HG03139 (cell line): ENCODE data around the gene ABHD17B.
"Not testable (repeated sequence)": the region's sequence is repeated elsewhere in the genome, so short reads cannot be mapped to it uniquely, and the experiment has no call there.

Source experiments
- ATAC-seq: cut with Tn5 transposase; IDR thresholded peaks from one replicate; pipeline ENCODE4 v1.9.1; 2021; ENCODE audit not compliant: unreplicated experiment

ABHD17B gene

DNA sequence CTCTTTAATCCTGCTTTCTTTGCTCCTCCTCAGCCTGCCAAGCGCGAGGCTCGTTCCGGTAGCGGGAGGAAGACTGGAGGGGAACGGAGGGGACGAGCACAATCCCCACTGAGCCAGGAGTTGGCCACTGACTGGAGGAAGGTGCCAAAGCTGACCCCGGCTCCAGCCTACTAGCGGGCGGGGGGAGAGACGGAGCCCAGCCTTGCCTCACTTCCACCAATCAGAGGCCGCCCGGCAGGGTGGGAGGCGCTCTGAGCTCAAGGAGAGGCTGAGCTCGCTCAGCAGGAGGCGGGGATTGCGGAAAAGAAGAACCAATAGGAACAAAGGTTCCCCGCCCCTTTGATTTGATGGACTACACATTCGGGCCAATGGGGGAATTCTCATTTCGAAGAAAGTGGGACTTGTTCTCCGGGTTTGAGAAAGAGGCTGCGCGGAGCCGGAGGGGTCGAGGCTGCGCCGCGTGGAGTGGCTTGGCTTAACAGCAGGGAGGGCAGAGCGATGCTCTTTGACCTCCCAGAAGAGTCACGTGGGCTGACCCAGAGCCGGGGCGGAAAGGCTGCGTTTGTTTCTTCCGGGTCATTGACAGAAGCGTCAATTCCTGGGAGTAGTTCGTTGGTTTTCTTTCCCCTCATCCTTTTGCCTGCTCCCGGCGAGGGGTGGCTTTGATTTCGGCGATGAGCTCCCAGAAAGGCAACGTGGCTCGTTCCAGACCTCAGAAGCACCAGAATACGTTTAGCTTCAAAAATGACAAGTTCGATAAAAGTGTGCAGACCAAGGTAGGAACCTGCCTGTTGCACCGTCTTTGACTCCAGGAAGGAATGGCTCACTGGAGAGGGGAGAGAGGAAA, at the start of gene ABHD17B, which contains the start of gene C9orf85:
ABHD17B (minus strand) TSS at position 133 of the 847 bp plus-strand sequence. CDS start 36,113 bp downstream, outside the sequence.
C9orf85 (plus strand) TSS at position 579 of the 847 bp plus-strand sequence; CDS start at position 675, 96 bp downstream.
- ATAC-seq = peak; percentile 91

DNA sequence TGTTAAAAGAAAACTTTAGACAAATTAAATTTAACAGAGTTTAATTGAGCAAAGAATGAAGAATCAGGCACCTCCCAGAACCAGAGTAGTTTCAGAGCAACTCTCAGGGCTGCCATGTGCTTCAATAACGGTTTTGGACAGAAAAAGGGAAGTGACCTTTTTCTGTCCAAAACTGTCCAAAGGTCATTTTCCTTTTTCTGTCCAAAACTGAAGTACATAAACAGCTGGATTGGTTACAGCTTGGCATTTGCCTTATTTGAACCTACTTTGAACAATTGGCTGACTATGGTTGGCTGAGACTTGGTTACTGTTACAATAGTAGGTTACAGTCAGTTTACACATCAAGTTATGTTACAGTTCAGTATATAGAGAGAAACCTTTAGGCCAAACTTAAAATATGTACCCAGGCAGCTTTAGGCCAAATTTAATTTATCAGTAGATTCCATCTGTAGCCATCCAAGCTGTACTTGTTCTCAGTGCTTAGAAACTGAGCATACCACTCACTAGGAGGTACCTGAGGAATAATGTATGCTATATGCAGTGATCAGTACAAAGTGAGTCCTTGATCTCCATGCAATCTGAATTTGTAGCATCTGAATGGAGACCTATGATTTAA, 44.4 kb upstream of the ABHD17B start:
- no peak for ATAC-seq

DNA sequence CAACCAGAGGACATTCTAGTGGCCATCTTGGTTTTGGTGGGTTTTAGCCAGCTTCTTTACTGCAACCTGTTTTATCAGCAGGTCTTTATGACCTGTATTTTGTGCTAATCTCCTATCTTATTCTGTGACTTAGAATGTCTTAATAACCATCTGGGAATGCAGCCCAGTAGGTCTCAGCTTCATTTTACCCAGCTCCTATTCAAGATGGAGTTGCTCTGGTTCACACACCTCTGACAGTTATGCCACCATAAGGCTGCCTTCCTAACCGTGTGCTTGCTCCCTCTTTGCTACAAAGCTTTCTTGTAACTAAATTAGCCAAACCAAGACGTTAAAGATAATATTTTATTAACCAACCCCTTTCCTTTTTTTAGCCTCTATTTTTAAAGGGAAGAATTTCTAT, 43.7 kb upstream of the ABHD17B start:
- ATAC-seq = not testable (repeated sequence)

DNA sequence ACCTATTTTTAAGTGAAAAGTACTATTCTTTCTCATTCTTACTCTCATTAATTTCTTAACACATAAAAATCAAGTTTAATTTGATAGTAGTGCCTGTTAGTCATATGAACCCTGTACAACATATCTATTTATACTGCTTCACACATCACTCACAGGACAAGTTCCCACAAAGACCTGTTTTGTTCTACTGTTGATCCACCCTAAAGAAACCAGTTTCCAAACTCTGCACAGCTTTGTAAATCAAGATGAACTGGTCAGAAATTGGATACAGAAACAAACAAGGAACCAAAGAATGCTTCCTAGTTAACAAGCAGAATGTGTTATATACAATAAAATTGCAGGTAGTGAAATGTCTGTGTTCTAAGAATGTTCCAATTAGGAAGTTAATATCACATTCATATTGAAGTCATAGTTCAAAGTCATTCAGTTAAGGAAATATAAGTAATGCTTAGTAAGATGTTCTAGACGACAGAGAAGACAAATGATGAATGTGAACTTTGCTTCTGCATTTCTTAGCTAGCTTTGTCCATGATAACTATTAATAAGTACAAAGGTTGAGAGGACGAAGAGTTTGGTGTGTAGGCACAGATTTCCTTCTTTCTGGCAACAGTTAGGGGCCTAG, 33.9 kb upstream of the ABHD17B start:
- ATAC-seq = no peak

DNA sequence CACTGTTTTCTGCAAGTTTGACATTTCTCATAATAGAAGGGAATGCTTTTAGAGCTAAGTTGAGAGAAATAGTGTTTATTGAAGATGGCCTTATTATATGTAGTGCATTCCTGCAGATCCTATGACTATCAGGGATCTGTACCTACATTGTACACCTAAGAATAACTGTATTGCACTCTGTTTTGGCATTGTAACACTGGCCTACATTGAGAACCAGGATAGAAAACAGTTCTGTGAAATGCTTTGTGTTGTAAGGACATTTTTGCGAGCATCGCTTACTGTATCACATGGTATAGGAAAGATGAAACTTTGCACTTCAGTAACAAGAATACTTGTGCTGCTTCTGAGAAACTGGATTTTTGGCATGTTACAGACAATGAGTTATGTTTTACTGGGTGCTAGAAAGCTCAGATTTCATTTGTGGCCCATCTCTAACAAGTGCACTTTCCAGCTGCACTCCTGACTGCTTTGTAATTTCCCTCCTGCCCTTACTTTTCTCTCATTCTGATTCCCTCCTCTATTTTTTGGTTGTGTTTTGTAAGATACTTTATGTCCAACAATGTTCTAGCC, 31.1 kb upstream of the ABHD17B start:
- ATAC-seq = no peak

DNA sequence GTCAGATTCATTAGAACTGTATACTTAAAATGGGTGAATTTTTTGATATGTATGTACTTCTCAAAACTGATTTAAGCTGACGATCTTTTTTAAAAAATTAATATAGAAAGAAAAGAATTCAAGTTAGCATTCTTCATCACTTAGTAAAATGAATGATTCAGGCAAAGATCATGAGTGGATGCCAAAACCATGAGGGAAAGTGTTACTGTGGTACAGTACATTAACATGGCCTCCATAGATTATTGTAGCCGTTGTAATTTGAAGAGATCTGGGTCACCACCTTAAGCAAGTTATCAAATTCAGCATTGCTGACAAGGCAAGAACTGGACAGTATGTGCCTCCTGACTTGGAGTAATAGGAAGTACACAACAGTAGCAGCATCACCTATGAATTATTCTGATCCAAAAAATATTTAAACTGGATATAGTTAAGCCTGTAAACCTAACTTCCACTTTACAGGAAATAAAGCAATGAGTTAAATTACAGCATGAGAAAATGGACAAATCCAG, 30.1 kb upstream of the ABHD17B start:
- no peak for ATAC-seq

DNA sequence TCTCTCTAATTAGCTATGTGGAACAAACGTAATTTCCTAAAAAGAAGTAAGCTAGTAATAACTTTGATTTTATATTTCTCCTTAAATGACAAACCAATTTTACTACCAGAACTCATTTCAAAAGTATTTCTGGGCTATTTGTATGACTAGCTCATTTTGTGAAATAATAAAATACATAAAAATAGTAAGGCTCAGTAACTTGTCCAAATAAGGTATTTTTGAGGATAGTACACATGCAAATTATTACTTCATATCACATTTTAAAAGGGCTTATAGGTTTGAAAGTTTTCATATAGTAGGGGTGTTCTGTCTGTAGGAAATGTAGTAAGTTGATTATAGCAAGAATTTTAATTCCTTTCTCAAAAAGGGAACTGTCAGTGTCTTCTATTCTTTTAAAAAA, 26.9 kb upstream of the ABHD17B start:
- no peak for ATAC-seq

DNA sequence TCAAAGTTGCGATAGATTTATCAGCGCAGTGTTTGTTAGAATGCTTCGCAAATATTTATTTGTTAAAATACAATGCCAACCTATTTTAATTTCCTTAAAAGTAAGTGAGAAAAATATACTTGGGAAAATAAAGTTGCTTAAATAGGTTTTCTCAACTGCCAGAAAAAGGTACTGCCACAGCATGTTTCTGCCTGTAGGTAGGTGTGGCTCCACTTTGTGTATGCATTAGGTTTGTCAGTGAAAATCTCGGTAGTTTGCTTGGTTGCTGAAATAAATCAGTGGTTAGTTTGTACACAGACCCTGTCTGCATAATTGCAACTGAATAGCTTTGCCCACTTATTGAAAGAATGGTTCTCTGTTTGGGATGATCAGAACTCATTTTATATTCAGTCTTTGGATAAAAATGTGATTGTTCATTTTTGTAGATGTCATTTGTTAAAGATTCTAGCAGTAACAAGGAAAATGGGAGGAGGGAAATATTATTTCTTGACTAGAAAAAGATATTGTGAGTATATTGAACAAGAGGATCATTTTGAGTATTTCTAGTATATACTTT, 26.2 kb upstream of the ABHD17B start:
- ATAC-seq = no peak

DNA sequence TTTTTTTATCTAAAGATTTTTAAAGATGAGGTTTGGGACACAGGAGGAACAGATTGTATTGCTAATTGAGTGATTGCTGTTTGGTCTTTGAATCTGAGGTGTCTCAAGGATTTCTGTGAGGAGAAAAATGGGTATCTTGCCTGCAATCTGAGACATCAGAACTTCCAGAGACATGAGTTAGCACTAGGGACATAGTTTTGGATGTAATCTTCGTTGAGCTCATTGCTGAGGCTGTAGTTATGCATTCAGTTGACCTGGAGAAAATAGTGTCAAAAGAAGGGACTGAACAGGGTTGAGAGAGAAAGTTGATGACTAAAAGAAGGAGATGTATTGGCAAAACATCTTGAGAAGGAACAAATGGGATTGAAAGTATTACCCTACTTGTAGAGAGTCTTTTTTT, 25.1 kb upstream of the ABHD17B start:
- ATAC-seq = no peak

DNA sequence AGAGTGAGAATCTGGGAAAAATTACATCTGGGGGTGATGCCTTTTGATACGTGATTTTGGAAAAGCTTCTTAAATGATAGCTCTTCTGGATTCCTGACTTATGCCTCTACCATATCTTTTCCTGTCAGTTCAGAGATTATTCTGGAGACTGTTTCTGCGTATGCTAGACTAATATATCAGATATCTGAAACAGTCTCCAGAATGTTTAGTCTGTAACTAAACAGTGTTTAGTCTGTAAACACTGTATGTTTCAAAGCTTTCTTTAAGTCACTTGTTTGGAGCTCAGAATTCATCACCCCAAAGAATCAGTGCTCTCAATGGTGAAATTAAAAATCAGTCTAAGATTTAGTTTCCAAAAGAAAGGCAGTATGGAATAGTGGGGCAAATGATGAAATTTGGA, 20.2 kb upstream of the ABHD17B start:
- ATAC-seq = no peak

DNA sequence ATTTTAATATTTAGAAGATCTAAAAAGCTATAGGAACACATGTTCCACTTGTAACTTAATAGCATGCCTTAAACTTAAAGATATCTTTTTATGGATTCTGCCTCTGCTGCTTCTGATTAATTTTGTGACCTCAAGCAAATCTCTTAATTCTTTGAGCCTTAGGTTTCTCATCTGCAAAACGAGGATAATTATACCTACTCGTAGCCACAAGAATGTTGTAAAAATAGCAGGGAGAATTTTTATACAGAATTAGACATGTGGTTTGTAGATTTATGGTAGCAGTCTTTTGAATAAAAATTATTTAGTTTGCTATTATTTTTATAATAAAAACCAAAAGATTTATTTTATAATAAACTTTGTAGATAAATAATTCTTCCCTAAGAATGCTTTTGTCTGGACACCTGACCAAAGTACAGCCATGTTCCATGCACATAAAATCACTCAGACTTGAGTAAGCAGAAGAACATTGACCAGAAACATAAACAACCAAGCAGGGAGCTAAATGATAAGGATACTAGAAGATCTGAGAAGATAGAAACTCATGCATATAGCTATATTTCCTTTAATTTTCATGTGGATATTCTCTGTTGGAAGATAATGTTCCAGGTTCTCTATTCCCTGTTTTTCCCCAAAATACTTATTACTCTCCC, 18.9 kb upstream of the ABHD17B start:
- ATAC-seq = no peak

DNA sequence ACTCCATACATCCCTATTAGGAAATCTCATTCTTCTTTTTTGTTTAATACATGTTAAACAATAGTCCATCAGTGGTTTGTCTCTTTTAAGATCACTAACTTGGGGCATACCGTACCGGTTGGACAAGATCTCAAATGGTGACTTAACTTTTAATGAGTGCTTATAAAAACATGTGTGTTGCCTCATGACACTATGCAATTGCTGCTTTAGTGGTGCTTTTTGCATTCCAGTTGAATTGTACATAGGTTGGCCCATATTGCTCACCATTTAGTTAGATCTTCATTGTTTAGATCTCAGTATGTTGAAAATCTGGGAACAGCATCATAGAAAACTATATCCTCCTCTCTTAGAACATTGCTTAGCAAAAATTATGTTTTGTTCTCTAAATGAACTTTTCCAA, 18.2 kb upstream of the ABHD17B start:
- ATAC-seq = no peak

DNA sequence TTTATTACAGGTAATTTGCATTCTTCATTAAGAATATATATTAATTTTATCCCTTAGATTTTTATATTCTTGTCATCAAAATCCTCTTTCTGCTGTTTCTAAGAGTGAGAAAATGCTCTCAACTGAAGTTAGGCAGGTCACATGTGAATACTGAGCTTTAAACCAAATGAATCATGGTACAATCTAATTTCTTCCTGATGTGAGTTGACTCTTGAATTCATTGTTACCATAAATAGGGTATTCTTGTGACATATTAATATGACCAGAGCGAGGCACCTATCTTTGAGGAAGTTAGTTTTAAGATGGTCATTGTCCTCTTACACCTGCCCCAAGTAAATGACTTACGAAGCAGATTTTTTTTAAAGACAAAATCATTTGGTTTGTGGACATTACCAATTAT, 17.8 kb upstream of the ABHD17B start:
- no peak for ATAC-seq

DNA sequence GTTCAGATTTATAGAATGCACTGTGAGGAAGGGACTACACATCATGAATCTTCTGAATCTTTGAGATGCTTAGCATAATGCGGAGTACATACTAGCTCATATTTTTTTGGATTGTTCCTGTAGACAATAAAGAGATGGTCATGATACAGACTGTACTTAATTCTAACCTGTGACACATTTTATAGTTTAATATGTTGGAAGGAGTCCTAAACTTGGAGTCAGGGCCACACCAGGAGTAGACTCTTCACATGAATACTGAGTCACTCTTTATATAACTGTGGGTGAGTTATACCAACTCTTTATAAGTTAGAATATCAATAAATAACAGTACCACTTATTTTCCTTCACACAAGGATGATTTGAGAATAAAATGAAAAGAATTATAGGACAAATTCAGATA, 17.4 kb upstream of the ABHD17B start:
- ATAC-seq = no peak

DNA sequence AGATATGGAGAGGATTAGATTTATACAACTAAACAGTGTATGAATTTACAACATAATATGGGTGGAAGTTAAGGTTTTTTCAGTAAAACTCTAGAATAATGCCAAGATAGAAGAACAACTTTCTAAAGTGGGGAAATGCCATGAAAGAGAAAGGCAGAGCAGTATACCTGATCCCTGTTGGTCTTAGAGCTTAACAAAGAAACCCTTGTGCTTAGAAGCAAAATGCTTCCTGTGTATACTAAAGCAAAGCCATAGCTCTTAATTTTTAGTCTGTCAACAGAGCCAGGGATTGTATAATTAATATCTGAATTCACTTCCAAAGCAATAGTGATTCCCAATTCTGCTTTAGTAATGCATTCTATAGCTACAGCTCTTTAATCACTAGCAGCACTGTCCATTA, 14.8 kb upstream of the ABHD17B start:
- ATAC-seq = no peak

DNA sequence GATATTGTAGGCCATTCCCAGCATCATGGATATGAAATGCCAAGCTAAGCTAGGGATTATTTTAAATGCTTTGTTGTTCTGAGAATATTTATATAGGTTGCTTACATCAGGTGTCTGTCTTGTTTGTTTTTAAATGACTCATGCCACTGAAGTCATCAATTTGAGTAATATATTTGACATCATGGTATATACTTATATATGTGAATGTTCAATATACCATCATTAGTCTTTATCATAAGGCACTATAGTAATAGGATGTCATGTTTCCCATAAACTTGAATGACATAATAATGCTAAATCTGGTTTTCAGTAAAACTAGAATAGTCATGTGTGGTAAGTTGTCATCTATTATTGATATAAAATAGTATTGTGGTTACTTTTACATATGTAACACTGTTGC, 13.6 kb upstream of the ABHD17B start:
- no peak for ATAC-seq

DNA sequence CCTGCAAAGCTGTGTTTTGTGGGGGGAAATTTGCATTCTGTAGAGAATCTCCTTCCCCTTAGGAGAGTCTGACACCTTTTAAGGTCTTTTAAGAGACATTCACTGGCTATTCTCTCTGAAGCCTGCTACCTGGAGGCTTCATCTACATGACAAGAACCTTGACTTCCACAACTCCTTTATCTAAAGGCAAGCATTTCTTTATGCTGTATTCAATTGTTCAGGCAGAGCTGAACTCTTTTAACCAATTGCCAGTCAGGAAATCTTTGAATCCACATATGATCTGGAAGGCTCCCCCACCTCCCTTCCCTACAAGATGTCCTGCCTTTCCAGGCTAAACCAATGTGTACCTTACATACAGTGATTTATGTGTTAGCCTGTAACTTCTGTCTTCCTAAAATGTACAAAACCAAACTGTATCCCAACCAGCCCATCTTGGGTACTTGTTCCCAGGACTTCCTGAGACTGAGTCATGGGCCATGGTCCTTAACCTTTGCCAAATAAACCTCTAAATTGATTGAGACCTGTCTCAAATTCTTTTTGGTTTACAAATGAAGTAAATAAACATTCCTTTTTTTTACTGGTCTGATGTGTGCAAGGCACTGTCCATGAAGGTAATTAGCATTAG, 10.3 kb upstream of the ABHD17B start:
- ATAC-seq = no peak

DNA sequence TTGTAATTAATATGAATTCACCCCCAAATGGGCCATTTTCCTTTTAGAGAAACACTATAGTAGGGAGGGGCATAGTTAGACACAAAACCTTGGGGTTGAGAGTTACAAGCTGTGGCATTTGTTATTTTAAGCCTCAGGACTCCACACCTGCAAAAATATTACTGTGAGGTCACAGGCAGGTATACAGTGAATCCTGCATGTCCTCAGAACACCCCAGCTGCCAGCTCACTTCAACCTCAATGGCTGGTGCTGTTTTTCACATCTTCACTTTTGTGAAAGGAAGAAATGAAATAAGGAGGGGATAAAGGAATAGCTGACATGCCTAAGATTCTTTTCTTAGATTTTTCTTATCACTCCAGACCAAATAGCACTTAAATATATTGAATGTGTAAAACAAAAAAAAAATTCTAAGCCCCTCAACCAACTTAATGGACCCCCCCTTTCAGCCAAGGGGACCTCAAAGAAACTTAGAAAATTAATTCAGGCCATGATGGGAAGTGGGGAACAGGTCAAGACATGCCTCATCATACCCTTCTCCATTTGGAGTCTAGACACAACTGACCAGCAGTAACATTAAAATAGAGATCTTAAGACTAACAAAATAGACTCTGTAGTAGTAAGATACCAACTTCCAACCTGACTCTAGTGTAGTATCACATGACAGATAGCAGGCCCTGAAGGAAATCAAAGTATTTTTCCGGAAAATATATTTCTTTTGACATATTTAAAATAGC, 9.6 kb upstream of the ABHD17B start:
- ATAC-seq = no peak

DNA sequence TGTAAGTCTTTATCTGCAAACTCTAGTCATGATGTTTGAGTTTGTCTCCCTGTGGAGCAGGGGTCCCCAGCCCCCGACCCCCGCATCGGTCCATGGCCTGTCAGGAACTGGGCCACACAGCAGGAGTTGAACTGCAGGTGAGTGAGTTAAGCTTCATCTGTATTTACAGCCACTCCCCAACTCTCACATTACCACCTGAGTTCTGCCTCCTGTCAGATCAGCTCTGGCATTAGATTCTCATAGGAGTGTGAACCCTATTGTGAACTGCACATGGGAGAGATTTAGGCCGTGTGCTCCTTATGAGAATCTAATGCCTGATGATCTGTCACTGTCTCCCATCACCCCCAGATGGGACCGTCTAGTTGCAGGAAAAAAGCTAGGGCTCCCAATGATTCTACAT, 7.4 kb upstream of the ABHD17B start:
- ATAC-seq = no peak
